Epidermal melanocyte (primary cell): ENCODE data around the gene NPEPL1.
"Not testable (repeated sequence)": the region's sequence is repeated elsewhere in the genome, so short reads cannot be mapped to it uniquely, and the experiment has no call there.

Source experiments
- DNase-seq: peaks from one replicate; pipeline ENCODE4 v3.0.0; 2011; ENCODE audit warnings: low spot score; ENCODE audit not compliant: insufficient read length

NPEPL1 gene

GRCh38 chr20:58740356-58741308 lies 48.0 kb downstream of the NPEPL1 start:
- no peak for DNase-seq

DNA sequence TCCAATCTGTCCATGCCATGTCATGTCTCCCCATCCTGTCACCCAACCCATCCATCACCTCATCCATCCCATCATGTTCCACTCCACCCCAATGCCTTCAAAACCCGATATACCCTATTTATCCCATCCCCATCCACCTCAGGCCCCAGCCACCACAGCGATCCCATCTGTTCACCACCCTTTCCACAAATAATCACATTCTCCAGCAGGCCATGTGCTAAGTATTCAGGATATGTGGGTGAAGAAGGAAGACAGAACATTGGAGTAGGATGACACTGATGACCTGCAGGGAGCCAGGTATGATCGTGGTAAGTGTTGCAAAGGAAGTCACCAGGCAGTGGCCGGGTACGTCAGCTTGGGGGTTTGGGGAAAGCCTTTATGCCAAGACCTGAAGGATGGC lies 48.8 kb downstream of the NPEPL1 start:
- DNase-seq, result no peak

GRCh38 chr20:58742668-58743566 lies 50.3 kb downstream of the NPEPL1 start:
- no peak for DNase-seq

- DNase-seq, result no peak
Measured at GRCh38 chr20:58743929-58744534, 51.4 kb downstream of the NPEPL1 start.

GRCh38 chr20:58744836-58745235 lies 52.2 kb downstream of the NPEPL1 start:
- DNase-seq, result no peak

DNA sequence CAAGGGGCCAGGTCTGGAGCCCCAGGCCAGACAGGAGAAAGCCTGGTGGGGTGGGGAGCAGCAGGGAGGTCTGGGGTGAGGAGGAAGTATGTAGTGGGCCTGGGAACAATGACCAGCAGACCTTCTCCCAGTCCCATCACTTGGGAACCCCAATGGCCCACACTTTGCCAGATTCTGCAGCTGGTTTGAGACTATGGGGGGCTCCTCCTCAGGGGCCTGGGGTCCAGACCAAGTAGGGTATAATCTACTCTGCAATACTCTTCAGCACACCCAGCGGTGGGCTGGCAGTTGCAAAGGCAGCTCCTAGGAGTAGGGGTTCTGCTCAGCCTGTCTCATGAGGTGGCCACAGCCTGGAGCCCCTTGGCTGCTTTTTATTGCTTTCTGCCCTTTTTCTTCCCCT lies 52.8 kb downstream of the NPEPL1 start:
- no peak for DNase-seq

GRCh38 chr20:58746620-58747019 lies 54.0 kb downstream of the NPEPL1 start:
- DNase-seq, result no peak

DNA sequence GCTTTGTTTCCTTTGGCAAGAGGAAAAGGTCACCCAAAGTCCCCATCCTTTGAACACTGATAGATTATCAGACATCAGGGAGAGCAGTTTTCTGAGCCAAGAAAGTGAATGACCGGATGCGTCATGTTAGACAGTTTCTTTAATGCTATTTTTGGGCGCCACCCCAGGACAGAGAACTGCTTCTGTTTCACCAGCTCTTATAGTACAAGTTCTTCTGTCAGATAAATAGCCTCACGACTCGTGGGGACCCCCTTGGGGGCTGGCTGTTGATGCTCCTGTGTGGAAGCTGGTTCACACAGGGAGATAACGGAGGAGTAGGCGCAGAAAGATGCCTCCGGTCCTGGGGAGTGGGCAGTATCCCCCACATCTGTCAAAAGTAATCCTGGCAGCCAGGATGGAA lies 54.6 kb downstream of the NPEPL1 start:
- no peak for DNase-seq

DNA sequence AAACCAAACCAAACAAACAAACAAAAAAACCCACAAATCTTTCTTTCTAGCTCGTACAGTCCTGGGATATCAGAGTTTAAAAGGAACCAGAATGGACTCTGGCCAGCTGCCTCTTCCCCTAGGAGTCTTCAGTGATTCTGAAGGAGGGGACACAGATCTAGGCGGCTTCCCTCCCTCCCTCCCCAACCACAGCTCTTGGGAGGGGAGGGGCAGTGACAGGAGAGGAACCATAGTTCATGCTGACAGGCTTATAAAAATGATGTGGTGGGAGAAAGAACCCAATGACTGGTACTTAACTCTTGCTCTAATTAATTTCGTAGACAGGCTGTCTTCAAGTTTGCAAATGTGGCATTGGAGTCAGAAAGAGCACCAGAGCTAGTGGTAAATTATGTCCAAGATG lies 56.0 kb downstream of the NPEPL1 start:
- no peak for DNase-seq

GRCh38 chr20:58749098-58749769 lies 56.6 kb downstream of the NPEPL1 start:
- DNase-seq, result no peak

DNA sequence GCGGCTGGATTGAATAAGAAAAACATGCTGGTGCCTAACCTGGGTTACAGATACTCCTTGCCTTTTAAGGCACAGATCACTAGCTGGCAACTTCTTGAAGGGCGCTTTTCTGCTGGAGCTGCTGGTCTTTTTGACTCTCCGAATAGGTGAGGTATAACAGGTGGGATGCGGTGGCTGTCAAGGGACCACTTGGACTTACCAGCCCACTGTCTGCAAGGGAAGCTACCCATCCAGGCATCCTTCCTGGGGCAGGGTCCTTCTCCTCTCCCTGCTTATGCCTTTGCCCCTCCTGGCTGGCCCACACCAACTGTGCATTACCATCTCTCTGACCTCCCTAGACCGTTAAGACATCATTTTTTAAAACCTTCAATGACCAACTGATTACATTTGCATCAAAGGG lies 57.4 kb downstream of the NPEPL1 start:
- DNase-seq, result no peak

GRCh38 chr20:58750706-58751105 lies 58.1 kb downstream of the NPEPL1 start:
- DNase-seq, result not testable (repeated sequence)

GRCh38 chr20:58751979-58752378 lies 59.4 kb downstream of the NPEPL1 start:
- no peak for DNase-seq

DNA sequence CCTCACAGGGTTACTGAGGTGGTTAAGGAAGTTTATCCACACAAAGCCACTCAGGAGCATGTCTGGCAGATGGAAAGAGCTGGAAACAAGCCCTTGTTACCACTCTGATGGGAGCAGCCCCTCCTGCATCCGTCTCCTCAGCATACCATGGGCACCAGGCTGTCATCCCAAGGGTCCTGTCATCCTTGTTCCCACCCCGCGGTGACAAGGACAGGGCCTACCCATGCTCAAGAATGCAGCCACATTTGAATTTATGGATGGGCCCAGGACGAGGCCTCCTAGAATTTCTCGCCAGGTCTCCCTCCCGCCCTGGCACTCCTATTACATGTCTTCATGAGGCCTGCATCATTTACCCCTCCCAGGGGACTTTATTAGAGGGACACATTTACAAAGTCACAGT lies 60.0 kb downstream of the NPEPL1 start:
- no peak for DNase-seq

- no peak for DNase-seq
Measured at GRCh38 chr20:58753267-58753921, 60.8 kb downstream of the NPEPL1 start.

DNA sequence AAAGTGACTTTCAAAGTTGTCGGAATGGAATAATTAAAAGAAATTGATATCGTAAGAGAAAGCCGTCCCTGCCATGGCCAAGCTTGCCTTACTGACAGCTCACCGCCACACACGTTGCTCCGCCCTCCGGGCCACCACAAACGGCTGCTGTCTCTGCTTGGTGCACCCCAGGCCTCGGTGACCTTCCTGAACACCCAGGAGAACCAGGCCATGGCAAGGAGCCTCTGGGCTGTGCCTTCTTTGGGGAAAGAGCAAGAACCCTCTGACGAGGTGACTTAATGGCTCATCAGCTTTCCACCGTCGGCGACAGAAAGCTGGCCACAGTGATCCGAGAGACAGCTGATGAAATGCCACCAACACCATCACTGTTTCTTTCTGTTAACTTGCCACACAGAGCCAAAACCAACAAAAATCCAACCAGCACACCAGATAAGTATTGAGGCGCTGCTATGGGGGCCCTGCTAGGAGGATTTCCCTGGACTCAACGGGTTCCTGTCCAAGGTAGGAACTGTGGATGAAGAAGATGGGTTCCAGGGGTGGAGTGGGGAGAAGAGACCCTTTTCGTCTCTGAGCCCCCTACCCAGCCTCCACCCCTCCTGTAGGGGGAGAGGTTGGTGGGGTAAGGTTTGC lies 61.4 kb downstream of the NPEPL1 start:
- no peak for DNase-seq

DNA sequence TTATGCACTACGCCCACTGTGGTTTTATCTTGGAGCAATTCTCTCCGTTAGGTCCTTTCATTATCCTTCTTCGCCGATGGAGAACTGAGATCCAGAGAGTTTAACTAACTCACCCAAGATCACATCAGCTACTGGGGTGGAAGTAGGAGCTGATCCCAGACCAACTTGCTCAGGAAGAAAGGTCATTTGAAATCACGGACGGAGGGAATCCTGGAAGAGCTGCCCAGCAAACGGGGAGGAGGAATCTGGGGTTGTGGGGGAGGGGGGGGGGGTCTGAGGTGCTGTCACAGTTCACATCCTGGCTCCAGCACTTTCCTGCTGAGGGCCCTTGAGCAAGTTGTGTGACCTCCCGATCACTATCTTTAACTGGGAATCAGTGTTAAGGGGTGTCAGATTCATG lies 62.0 kb downstream of the NPEPL1 start:
- DNase-seq, result no peak

GRCh38 chr20:58755062-58755697 lies 62.6 kb downstream of the NPEPL1 start:
- no peak for DNase-seq

DNA sequence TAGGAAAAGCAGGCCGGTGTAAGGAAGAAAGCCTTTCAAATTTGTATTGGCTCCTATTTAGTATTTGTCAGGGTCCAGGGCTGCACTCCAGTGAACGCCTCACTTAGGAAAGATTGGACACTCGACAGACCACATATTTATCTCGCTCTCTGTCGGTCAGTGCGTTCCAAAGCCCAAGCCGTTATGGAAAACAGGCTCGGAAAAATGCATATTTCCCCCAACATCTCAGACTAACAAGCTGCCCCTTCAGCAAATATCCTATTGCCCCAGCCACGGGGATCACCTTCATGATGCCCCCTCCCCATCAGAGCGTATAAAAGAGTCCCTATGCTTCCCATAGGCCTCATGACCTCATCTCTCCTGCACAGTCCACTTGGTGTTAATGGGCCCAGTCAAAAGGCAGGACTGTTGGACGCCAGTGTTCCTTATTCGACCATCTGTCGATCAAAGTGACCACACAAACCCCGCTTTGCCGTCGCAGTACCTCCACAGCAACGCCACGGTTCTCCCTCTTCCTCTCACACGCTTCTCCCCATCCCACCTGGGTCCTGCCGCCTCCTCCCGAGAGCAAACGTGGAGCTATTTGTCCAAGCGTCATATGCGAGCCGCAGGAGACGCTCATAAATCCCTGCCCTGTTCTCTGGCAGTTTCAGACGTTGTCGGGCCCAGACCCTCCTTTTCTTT lies 63.3 kb downstream of the NPEPL1 start:
- no peak for DNase-seq
